H1 (cell line): ENCODE data around the gene RAB3IL1. TPM values are rescaled to one million over a fixed set of nuclear protein-coding genes. Genes with fewer than 3 reads are reported as not detected.

Experiments used
- CEBPB ChIP-seq: IDR thresholded peaks from 2 replicates; pipeline ENCODE4 v1.6.1; 2012; ENCODE audit warnings: low read depth, low read length
- KDM5A ChIP-seq: fragments of 200-600 bp; IDR thresholded peaks from 2 replicates; pipeline ENCODE4 v1.7.1; 2012; ENCODE audit warnings: mild to moderate bottlenecking, low read length, inconsistent platforms, mixed read lengths
- SIN3A ChIP-seq, 2 experiments: IDR thresholded peaks in 1 of 2; conservative IDR thresholded peaks in 1 of 2; 2 replicates each; pipeline ENCODE4 v1.6.1; 2011 to 2012; ENCODE audit warnings: low read length in 2 of 2, improper control_type of control experiment in 1 of 2, low read depth in 1 of 2, mild to moderate bottlenecking in 1 of 2
- SIRT6 ChIP-seq: IDR thresholded peaks from one replicate; pipeline ENCODE4 v1.7.1; 2012; ENCODE audit warnings: low read length, inconsistent platforms
- SP2 ChIP-seq: IDR thresholded peaks from 2 replicates; pipeline ENCODE4 v1.6.1; 2012; ENCODE audit warnings: mild to moderate bottlenecking, low read length, inconsistent platforms
- polyA plus RNA-seq, 7 experiments: library from polyadenylated mRNA; depleted of rRNA in 3 of 7; stranded (reverse) in 5 of 7; unstranded in 2 of 7; fragments of >200 nt in 5 of 7; fragments of 200-250 nt in 2 of 7; gene quantifications; 1 replicate in 5 of 7; 2 replicates in 1 of 7; 4 replicates in 1 of 7; pipeline versions ENCODE4 v1.2.1 to v1.2.3, GENCODE V29; 2011 to 2013; ENCODE audit warnings: missing spikeins in 2 of 7, mixed read lengths in 2 of 7
- total RNA-seq: library from RNA; stranded (reverse); fragmentation: NEBNext Ultra II Directional; extraction: Animal tissue kit (Norgen Biotek cat#: 25700); gene quantifications from 2 replicates; pipeline ENCODE4 v1.2.1, GENCODE V29; 2021
- TF ChIP-seq, protein P1 (sequence below): fragments of 300-600 bp; sonication (generic); IDR thresholded peaks from 2 replicates; pipeline ENCODE4 v1.7.1; 2012; ENCODE audit warnings: low read length, moderate library complexity, mild to moderate bottlenecking, inconsistent platforms; ENCODE audit not compliant: insufficient replicate concordance

The RAB3IL1 gene
- total and polyA plus RNA-seq, 2 of the 8 experiments (the other 6 are each of a cell fraction or from before 2014, with no cell fraction given), result 6.8 to 7.9 TPM

DNA sequence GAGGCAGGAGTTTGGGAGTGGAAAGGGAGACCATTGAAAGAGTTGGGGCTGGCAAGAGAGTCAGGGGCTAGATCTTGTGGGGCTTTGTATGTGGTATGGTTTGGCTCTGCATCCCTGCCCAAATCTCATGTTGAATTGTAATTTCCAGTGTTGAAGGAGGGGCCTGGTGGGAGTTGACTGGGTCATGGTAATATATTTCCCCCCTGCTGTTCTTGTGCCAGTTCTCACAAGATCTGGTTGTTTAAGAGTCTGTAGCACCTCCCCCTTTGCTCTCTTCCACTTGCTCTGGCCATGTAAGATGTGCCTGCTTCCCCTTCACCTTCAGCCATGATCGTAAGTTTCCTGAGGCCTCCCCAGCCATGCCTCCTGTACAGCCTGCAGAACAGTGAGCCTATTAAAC lies 10.1 kb upstream of the RAB3IL1 start (continued):
- TF ChIP-seq, protein P1, sequence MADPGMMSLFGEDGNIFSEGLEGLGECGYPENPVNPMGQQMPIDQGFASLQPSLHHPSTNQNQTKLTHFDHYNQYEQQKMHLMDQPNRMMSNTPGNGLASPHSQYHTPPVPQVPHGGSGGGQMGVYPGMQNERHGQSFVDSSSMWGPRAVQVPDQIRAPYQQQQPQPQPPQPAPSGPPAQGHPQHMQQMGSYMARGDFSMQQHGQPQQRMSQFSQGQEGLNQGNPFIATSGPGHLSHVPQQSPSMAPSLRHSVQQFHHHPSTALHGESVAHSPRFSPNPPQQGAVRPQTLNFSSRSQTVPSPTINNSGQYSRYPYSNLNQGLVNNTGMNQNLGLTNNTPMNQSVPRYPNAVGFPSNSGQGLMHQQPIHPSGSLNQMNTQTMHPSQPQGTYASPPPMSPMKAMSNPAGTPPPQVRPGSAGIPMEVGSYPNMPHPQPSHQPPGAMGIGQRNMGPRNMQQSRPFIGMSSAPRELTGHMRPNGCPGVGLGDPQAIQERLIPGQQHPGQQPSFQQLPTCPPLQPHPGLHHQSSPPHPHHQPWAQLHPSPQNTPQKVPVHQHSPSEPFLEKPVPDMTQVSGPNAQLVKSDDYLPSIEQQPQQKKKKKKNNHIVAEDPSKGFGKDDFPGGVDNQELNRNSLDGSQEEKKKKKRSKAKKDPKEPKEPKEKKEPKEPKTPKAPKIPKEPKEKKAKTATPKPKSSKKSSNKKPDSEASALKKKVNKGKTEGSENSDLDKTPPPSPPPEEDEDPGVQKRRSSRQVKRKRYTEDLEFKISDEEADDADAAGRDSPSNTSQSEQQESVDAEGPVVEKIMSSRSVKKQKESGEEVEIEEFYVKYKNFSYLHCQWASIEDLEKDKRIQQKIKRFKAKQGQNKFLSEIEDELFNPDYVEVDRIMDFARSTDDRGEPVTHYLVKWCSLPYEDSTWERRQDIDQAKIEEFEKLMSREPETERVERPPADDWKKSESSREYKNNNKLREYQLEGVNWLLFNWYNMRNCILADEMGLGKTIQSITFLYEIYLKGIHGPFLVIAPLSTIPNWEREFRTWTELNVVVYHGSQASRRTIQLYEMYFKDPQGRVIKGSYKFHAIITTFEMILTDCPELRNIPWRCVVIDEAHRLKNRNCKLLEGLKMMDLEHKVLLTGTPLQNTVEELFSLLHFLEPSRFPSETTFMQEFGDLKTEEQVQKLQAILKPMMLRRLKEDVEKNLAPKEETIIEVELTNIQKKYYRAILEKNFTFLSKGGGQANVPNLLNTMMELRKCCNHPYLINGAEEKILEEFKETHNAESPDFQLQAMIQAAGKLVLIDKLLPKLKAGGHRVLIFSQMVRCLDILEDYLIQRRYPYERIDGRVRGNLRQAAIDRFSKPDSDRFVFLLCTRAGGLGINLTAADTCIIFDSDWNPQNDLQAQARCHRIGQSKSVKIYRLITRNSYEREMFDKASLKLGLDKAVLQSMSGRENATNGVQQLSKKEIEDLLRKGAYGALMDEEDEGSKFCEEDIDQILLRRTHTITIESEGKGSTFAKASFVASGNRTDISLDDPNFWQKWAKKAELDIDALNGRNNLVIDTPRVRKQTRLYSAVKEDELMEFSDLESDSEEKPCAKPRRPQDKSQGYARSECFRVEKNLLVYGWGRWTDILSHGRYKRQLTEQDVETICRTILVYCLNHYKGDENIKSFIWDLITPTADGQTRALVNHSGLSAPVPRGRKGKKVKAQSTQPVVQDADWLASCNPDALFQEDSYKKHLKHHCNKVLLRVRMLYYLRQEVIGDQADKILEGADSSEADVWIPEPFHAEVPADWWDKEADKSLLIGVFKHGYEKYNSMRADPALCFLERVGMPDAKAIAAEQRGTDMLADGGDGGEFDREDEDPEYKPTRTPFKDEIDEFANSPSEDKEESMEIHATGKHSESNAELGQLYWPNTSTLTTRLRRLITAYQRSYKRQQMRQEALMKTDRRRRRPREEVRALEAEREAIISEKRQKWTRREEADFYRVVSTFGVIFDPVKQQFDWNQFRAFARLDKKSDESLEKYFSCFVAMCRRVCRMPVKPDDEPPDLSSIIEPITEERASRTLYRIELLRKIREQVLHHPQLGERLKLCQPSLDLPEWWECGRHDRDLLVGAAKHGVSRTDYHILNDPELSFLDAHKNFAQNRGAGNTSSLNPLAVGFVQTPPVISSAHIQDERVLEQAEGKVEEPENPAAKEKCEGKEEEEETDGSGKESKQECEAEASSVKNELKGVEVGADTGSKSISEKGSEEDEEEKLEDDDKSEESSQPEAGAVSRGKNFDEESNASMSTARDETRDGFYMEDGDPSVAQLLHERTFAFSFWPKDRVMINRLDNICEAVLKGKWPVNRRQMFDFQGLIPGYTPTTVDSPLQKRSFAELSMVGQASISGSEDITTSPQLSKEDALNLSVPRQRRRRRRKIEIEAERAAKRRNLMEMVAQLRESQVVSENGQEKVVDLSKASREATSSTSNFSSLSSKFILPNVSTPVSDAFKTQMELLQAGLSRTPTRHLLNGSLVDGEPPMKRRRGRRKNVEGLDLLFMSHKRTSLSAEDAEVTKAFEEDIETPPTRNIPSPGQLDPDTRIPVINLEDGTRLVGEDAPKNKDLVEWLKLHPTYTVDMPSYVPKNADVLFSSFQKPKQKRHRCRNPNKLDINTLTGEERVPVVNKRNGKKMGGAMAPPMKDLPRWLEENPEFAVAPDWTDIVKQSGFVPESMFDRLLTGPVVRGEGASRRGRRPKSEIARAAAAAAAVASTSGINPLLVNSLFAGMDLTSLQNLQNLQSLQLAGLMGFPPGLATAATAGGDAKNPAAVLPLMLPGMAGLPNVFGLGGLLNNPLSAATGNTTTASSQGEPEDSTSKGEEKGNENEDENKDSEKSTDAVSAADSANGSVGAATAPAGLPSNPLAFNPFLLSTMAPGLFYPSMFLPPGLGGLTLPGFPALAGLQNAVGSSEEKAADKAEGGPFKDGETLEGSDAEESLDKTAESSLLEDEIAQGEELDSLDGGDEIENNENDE, result no peak
- TF ChIP-seq SP2, result no peak
- TF ChIP-seq KDM5A, result no peak
- TF ChIP-seq CEBPB, result no peak
- TF ChIP-seq SIRT6, result no peak
- TF ChIP-seq SIN3A (conservative IDR thresholded peaks at IDR 0.05 in 1 of 2, IDR thresholded peaks at IDR 0.05 in 1 of 2; ENCODE audit: low read depth in 1 of 2, low read length in 2 of 2), result no peak
